ENCODE measurements around the gene C12orf50.
"Not testable (repeated sequence)": the region's sequence is repeated elsewhere in the genome, so short reads cannot be mapped to it uniquely, and the experiment has no call there.

C12orf50 gene, protein sequence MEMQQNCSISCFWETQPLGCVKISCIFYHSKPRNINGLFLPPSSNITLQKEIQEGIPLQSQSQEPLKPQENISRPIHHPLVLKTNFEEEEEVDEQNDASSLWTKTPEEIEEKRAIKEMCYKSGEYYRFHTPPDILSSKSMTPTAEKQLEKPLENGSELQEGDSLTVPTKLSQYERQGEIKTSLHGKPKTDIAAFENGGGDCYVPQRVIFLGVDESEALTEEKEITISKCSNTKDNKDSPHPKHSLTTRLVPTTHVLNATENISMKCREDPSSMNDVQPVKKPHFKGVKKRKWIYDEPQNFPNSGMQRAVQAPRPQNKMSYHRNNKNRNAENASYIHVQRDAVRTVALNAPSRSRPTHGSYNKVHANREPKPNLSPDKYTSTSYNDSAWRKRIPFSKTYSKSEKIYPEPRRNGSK

DNA sequence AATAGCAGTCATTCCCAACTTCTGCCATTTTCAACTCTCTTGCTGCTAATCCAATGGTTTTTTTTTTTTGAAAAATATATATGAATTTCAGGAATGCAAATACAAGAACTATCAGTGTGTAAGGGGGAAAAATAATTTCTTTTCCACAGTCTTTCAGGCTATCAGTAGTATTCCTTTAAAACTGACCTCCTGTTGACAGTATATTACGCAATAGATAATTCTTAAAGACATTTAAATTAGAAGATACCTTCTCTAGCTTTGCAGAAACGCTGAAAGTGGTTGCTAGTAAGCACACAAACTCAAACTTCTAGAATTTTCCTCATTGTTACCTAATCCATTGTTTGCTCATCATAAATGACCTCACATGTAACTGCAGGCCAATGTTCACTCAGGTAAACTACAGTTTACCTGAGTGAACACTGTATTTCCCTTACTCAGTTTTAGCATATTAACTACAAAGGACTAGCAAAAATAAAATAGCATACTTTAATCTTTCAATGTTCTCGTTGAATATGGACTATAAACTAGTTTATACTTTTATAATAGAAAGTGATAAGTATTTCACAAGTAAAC, at the start of gene C12orf50:
TSS of gene C12orf50 (minus strand) at position 309 of the 573 bp plus-strand sequence. CDS start 2,439 bp downstream, outside the sequence.
- DNase-seq (ENCODE audit: low read depth in 2 of 2) = no peak

DNA sequence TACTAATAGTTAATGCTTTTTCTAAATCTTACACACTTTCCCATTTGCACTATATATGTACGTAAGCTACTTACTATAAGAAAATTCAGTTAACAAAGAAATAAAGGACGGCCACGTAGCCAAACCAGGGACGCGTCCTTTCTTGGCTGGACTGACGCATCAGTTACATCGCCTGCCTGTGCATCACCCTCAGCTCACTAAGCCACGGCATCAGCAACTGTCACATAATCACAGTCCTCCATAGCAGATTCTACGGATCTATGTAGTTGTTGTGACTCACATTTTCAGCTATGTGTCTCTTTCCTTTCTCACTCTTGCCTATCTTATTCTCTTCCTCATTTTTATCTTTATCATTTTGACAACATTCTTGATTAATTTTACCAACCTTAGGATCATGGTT, 38.1 kb upstream of the C12orf50 start:
- no peak for DNase-seq (ENCODE audit: low read depth in 2 of 2)

DNA sequence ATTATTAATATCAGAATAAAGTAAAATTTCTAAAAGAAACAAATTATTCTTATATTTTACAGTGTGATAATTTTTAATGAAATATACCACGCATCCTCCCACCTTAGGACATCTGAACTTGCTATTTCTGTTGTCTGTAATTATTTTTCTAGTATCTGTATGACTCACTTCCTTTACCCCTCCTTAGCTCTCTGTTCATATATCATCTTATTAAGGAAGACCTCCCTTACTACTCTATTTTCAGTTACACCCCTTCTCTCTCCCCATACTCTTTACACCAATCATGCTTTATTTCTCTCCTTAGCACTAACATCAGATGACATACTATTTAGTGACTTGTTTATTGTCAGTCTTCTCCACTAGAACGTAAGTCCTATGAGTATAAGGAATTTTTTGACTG, 34.2 kb upstream of the C12orf50 start:
- no peak for DNase-seq (ENCODE audit: low read depth in 2 of 2)

DNA sequence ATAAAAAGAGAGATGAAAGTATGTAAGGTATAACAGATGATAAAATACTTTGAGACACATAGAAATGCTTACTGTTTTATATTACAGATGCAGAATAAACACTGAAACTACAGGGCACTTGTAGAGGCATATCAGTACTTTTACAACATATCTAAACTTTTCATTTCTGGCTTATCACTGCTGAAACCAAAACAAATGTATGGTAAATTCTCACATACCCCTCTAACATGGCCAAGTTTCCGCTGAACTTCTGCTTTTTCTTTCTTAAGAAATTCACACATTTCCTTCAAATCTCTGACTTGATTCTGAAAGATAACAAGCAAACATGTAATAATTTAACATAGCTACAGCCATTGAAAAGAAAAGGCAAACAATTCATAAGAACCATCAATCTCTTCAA, 33.3 kb upstream of the C12orf50 start:
- no peak for DNase-seq (ENCODE audit: low read depth in 2 of 2)

DNA sequence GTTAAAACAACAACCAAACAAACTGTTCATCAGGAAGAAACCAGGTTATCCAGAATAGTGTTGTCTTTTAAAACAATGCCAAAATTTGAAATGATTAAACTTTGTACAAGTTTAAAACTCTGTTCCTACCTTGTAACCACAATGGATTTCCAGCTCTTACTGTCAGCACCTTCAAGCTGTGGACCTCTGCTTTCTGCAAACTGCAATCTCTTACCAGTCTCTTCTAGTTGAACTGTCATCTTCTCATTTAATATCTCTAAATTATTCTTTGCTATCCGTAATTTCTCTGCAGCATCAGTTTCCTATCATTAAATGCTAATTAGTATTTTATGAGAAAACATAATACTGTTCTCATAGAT, 29.5 kb upstream of the C12orf50 start:
- DNase-seq (ENCODE audit: low read depth in 2 of 2) = no peak

DNA sequence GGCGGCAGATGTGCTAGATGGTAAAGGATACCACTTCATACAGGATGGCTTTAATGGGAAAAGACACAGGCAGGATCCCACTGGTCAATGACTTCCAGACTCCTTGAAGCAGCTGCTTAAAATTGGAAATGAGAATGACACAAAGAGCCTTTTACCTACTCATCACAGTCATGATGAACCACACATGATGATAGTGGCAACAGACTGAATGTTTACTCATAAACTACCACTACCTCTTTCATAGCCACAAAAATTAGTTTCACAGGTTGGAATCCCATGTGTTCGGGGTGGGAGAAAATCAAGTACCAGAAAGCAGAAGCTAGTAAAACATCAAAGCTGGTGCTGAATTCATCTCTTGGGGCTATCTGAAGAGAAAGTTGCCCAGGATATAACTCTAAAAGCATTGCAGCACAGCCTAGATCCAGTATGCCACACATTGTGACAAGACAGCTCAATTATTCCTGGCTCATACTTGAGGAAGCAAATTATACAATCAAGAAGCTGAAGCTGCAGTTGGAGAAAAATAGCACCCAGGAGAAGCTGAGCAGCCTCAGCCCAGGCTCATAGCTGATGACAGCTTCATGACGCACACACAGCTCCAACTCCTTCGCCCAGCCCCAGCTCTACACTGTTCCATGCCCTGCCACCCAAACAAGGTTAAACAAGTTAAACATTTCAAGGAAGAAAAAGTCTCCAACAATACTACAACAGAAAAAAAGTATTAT, 29.0 kb upstream of the C12orf50 start:
- DNase-seq (ENCODE audit: low read depth in 2 of 2) = no peak

DNA sequence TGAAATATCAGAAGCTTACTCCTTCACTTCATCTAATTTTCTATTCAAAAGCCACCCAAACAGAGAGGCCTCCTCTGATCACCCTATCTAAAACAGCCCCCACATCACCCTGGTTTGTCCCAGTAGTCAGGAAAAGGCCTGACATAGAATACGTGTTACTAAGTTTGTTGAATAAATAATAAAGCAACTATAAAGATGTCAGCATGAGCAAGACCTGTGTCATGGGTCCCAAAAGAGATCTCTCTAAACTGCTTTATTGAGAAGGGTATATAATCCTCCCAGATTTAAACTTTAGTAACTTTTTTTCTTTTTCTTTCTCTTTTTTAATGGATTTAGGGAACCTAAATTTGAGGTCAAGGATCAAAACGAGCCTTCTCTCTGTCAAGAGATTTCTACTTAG, 27.4 kb upstream of the C12orf50 start:
- DNase-seq (ENCODE audit: low read depth in 2 of 2) = no peak

DNA sequence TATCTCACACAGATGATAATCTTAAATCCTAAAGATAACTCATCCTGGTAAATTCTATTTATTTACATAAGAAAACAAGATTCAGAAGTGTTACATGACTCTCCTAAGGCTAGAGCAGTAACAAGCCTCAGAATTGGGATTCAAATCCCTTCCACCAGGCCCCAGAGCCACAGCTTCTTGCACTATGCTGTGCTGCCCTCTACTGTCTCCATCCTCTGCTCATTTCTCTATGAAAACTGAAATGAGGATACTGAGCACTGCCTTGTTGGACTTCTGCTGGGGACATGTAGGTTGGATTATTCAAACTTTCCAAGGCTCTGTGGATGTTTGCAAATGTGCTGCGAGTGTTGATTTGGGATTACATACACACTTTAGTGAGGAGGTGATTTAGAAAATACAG, 23.5 kb upstream of the C12orf50 start:
- peak in 1 of 2 donors; percentile 7 for DNase-seq (ENCODE audit: low read depth in 2 of 2)

DNA sequence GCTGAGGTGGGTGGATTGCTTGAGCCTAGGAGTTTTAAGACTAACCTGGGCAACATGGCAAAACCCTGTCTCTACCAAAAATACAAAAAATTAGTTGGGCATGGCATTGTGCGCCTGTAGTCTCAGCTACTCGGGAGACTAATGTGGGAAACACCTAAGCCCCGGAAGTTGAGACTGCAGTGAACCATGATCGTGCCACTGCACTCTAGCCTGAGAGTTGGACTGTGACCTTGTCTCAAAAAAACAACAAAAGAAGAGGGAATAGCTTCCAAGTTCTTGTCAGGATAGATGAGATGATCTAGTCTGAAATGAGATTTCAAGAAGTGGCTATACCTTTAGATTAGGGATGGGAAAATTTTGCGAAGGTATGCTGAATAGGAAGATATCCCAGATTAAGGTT, 14.8 kb upstream of the C12orf50 start:
- no peak for DNase-seq (ENCODE audit: low read depth in 2 of 2)

DNA sequence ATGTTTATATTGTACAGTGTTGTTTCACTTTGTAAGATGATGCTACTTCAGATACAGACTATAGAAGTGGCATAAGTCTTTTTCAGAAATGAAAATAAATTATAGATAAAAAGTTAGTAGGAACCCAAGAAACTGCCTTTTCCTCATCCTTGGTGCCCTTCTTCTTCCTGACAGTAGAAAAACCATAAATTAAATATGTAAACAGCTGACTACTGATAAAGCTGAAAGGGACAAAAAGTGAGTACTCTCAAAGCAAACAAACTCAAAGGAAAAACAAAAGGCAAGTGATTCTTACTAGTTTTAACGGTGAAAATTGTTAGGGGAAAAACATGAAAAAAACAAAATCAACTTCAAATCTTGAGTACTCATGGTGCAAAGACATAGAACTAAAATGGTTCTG, 8.6 kb upstream of the C12orf50 start:
- DNase-seq (ENCODE audit: low read depth in 2 of 2) = no peak

DNA sequence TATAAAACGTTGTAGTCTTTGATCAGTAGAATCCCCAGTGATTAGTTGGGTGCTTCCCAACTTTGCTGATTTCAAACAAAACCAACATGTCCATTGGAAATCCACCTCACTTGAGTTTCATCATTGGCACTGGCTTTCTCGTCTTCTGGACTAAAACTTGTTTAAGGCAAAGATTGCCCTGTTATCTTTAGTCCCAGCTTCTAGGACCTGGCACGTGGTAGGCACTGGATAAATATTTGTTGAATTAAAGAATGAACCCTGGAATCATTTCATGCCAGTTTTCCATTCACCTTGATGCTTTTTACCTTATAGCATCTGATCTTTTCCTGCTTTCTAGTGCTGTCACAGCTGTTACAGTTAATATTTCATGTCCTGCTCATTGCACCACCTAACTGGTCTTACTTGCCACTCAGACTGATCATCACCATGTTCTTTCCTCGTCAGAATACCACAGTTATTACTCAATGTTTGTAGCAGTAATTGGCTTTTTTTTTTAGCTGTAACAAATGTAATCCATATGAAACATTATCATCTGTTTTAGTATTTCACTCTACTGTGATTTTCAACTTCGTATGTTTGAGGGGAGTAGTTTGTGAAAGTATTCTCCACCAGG, 7.3 kb upstream of the C12orf50 start:
- DNase-seq (ENCODE audit: low read depth in 2 of 2) = no peak

DNA sequence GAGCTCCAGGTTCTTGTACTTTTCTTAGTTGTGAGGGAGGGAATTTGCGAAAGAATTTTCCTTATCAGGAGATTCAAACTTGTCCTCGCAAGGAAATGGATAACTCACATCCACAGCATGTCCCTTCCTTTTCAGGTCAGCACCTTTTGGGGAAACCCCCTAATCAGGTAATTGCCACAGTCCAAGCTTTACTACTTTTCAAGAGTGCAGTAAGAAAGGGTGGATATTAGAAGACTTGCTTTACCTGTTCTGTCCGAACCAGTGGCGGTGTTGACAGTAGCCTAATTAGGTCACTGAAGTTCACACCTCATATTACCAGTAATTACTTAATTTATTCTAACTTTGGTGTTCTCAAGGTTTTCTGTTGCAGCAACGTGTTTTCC, 6.7 kb upstream of the C12orf50 start:
- DNase-seq (ENCODE audit: low read depth in 2 of 2) = no peak

DNA sequence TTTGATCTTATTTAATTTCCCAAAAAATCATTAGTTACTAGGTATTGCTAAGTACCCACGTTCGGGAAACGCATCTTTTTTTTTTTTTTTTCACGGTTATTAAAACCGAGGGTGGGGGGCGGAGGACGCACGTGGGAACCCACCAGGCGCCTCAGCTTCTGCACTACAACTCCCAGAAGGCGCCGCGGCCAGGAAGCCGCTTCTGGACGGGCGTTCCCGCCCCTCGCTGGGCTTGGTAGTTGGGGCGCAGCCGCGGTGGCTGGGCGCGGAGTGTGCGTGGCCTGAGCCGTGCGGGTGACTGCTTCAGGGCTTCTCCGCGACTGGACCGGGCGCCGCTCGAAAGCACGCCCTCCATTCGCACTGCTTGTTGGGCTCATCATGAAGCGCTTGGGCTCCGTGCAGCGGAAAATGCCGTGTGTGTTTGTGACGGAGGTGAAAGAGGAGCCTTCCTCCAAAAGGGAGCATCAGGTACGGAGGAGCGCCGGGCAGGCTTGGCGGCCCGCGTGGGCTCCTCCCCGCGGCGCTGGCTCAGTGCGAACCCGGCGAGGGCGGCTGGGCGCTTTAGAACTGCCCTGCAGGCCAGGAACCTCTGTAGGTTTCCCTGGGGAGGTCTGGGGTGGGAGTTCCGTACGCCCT, 6.2 kb upstream of the C12orf50 start:
- peak; percentile 76 to 87 for DNase-seq (ENCODE audit: low read depth in 2 of 2)

DNA sequence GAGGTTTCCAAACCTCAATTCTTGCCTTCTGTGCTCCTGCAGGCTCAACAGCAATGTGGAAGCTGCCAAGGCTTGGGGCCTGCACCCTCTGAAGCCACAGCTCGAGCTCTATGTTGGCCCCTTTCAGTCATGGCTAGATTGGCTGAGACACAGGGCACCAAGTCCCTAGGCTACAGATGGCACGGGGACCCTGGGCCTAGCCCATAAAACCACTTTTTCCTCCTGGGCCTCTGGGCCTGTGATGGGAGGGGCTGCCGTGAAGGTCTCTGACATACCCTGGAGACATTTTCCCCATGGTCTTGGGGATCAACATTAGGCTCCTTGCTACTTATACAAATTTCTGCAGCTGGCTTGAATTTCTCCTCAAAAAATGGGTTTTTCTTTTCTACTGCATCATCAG, 2.0 kb upstream of the C12orf50 start:
- DNase-seq (ENCODE audit: low read depth in 2 of 2) = not testable (repeated sequence)

DNA sequence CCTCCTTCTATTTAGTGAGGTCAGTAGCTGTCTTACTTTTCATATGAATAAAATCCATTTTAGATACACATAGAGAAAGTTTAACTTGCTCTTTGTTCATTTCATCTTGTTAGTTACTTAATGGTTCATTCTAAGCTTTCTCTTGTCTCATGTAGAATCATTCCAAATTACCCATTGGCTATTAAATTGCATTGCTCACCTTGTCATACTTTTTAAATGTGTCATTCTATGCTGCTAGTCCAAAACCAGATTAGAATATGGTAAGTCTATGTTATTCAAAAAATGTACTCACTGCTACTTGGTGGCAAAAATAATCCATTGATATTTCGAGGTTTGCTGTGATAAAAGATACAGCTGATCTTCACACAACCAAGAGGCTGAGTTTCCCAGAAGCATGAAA, 3.0 kb downstream of the C12orf50 start:
- no peak for DNase-seq (ENCODE audit: low read depth in 2 of 2)

DNA sequence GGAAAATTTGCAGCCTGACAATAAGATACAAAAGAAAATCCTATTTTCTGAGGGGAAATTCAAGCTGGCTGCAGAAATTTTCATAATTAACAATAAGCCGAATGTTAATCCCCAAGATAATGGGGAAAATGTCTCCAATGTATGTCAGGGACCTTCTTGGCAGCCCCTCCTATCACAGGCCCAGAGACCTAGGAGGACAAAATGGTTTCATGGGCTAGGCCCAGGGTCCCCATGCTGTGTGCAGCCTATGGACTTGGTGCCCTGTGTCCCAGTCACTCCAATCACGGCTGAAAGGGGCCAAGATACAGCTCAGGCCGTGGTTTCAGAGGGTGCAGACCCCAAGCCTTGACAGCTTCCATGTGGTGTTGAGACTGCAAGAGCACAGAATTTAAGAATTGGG, 11.2 kb downstream of the C12orf50 start:
- no peak for DNase-seq (ENCODE audit: low read depth in 2 of 2)

DNA sequence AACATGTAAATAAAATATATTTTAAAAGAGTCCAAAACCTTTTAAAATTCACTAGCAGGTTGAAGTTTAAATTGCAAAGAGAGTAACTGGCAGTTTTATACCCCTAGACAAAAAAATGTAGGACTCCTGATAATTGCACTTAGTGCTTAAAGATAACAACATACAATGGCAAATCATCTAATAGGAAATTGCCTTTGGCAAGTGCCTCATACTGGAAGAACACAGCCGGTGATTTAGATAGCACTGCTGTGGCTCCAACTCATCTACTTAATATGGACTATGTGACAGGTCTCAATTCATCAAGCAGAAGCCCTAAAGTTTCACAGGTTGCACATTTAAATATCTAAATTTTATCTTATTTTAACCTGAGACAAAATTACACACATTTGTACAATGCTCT, 13.4 kb downstream of the C12orf50 start:
- DNase-seq (ENCODE audit: low read depth in 2 of 2) = no peak

DNA sequence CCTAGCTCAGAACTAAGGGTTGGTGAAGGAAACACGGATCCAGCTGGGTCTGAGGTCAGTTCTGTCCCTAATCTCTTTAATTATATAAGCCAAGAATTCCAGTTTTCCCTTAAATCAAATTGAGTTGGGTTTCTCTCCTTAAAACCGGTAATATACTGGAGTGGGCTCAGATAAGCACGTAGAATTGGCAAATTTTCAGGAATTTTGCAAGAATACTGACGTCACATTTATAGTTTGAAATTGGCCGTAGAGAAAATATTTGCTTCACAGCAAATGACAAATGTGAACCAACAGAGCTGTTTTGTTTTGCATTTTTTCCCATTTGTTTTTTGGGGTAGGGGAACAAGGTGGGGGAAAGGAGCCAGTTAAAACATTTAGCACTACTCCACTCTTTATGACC, 17.4 kb downstream of the C12orf50 start:
- DNase-seq (ENCODE audit: low read depth in 2 of 2) = no peak

DNA sequence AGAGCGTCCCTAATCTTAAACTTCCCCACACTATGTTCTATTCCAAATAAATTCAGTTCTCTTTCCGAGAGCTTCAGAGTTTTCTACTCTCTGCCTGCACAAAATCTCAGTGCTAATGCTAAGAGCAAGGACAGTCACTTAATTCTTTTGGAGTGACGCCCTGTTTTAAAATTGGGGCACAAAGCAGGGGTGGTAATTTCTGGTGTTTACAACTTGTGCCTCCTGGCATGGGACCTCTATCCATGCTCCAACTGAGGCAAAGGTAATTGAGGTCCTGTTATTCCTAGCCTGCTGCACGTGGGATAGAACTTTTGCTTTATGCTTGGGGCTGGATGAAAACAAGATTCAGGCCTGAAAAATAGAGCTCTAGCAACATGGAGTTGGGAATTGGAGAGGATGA, 22.9 kb downstream of the C12orf50 start:
- no peak for DNase-seq (ENCODE audit: low read depth in 2 of 2)

DNA sequence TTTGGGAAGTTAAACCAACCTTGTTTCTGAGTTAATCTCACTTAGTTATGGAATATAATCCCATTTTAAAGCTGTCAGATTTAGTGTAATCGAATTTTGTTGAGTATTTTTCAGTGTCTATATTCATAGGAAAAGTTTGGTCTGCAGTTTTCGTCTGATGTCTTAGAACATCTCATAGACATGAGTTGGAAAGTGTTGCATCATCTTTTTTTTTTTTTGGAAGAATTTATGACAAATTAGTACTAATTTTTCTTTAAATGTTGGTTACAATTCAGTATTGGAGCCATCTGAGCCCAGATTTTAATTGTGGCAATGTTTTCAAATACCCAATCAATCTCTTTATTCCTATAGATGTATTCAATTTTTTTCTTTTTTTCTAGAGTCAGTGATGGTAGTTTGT, 27.9 kb downstream of the C12orf50 start:
- no peak for DNase-seq (ENCODE audit: low read depth in 2 of 2)

DNA sequence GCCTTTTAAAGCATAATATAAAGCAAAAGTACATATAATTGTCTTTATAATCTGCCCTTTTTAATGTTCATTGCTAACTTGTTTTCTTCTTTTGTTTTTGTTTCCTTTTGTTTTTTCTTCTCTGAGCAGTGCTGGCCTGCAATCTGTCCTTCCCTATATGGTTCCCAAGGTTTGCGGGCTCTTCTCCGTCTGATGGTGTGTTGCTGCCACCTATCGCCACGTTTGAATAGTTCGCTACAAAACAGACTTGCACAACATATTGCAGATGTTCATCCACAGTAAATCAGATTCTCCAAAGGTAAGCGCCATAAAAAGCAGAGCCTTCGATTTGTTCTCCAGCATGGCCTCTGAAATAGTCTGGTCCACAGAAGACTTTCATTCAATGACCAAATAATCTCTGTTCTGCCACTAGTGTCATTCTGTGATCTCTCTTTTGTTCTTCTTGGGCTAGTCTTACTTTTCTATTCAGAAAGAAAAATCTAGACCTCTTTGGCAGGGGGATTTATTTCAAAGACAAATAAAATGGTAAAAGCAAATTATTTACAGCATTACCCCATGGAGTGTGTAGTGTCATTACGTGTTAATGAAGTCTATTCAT, 33.5 kb downstream of the C12orf50 start:
- DNase-seq (ENCODE audit: low read depth in 2 of 2) = peak; percentile 1 to 7

DNA sequence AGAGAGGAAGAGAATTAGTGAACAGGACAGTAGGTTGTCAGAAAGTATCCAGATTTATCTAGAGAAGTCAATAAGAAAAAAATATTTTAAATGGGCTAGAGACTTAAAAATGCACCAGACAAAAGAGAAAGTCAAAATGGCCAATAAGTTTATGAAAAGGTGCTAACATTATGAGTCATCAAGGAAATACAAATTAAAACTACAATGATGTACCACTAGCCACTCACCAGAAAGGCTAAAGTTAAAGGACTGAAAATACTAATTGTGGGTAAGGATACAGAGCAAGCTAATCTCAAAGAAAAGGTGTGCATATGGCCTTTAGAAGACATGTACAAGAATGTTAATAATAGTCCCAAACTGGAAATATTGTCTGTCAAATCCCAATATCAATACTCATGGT, 37.7 kb downstream of the C12orf50 start:
- no peak for DNase-seq (ENCODE audit: low read depth in 2 of 2)
